GM18951 (cell line): ENCODE measurements around the gene UNC80.
A peak's percentile ranks its signal among the peaks of the same experiment; 100 is the strongest.

Source experiments
- POLR2A ChIP-seq: IDR thresholded peaks from 4 replicates; pipeline ENCODE4 v1.6.1; 2011; ENCODE audit warnings: mild to moderate bottlenecking; ENCODE audit not compliant: insufficient read length, insufficient read depth; ENCODE audit errors: extremely low read depth
- in situ Hi-C: fragments of 300-500 bp; cut with MboI; formaldehyde crosslinking; loops from one replicate; pipeline ENCODE4 v1.12.0; 2022; ENCODE audit warnings: low sequenced_read_pairs, mixed read lengths, inconsistent platforms; ENCODE audit not compliant: unreplicated experiment

Gene UNC80

DNA sequence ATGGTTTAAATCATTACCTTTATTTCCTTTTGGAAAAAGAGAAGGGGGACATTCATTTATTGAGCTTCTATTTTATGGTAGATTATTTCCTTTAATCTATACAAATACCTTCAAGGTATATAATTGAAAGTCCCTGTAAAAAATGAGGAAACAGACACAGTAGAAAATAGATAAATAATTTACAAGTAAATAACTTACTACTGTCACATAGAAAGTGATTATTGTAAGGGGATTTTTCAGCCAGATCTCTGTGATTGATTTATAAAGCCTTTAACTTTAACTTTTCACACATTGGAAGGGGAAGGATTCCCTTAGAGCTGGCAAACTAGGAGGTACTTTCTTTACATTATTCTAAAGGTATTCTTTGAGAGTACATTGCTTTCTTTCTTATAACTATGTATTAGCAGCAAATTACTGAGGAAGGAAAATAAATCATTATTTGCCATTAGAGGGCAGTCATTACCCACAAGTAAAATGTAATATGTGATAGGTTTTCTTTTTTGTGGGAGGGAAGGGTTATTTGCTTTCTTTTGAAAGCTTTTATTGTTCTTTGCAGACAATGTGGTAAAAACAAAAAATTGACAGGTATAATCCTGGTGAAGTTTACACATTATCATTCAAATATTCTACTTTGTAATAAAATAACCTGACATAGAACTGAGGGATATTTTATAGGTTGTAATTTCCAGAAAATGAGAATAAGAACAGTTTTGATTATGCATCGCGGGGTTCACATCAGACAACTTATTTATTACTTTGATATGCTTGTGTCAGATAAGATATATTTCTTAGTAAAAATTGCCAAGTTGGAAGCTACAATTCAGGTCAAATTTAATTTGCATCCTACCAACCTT lies 206.0 kb downstream of the UNC80 start:
- no peak for TF ChIP-seq POLR2A
- in situ Hi-C loops, result loop anchor here (5.0 kb wide), 1 partner anchor 220 kb away; no protein-coding TSS in a partner anchor

- no peak for TF ChIP-seq POLR2A
- in situ Hi-C loops, result no loop called here
These were observed 212.7 kb downstream of the UNC80 start for GRCh38 chr2:209984291-209984690.

GRCh38 chr2:209985874-209986273 lies 214.2 kb downstream of the UNC80 start:
- no peak for TF ChIP-seq POLR2A
- in situ Hi-C loops, result no loop called here

DNA sequence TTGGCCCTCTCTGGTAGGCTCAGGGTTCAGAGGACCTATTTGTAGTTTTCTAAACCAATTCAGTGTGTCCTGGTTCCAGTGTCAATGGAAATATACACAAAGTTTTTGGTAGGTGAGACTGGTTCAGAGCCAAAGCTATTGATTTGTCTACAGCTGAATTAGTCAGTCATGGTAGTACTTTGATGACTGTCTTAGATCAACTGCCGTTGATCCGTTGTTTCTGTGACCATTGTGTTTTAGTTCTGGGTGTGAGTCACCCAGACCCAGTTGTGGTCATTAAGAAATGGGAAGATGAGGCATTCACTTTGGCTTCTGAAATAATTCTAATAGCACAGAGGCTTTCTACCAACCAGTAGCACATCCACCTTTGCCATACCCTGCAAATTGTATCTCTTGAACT lies 214.8 kb downstream of the UNC80 start:
- in situ Hi-C loops, result no loop called here
- no peak for TF ChIP-seq POLR2A

DNA sequence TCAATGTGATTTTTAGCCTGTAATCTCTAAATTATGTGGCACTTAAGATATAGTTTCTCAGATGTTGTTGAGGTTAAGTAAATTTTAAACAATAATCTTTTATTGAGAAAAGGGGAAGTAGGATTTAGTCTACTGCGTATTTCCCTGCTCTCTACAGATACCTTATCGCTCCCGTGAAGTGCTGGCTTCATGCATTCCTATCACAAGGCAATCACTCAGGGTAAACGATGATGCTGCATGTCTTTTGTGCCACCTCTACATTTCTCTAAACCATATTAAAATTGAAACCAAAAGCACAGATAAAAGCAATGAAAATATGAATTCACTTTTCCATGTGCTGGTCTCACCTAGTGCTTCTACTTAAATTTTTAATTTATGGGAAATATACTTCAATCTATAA lies 216.4 kb downstream of the UNC80 start:
- in situ Hi-C loops, result no loop called here

DNA sequence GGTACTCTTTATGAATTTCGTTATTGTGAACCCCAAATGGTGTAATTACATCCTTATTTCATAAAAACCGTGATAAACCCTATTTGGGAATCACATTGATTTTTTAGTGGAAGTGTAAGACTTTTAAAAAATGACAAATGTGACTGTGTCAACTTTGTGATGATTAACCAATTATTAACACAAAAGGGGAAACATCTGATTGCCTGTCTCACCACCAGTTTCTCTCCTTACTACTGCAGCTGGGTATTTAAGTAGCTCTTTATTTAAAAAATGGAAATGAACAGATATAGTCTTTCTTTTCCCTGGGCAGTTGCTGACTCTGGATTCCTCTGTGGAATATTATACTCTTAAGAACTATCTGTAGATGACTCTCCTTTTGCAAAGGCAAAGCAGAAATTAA lies 219.2 kb downstream of the UNC80 start:
- TF ChIP-seq POLR2A, result no peak
- in situ Hi-C loops, result no loop called here

More for the DNA sequence above, 216.4 kb downstream of the UNC80 start:
- TF ChIP-seq POLR2A, result no peak

DNA sequence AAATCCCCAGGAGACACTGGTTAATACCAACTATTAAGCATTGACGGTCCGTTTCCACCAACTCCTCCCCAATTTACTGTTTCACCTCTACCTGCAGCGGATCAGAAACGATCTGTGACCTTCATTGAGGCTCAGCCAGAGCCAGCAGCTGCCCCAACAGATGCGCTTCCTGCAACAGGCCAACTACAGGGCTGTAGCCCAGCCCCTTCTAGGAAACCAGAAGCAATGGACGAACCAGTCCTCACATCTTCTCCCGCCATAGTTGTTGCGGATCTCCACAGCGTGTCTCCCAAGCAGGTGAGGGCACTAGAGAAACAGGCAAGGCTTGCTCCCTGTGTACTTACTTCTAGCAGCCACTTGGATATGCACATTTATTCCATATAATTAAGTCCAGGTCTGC lies 222.3 kb downstream of the UNC80 start:
- in situ Hi-C loops, result no loop called here
- TF ChIP-seq POLR2A, result no peak

- in situ Hi-C loops, result no loop called here
- no peak for TF ChIP-seq POLR2A
These were observed 227.0 kb downstream of the UNC80 start for GRCh38 chr2:209998596-209998995.

GRCh38 chr2:210000464-210001324 lies 229.1 kb downstream of the UNC80 start:
- TF ChIP-seq POLR2A, result no peak
- in situ Hi-C loops, result no loop called here

DNA sequence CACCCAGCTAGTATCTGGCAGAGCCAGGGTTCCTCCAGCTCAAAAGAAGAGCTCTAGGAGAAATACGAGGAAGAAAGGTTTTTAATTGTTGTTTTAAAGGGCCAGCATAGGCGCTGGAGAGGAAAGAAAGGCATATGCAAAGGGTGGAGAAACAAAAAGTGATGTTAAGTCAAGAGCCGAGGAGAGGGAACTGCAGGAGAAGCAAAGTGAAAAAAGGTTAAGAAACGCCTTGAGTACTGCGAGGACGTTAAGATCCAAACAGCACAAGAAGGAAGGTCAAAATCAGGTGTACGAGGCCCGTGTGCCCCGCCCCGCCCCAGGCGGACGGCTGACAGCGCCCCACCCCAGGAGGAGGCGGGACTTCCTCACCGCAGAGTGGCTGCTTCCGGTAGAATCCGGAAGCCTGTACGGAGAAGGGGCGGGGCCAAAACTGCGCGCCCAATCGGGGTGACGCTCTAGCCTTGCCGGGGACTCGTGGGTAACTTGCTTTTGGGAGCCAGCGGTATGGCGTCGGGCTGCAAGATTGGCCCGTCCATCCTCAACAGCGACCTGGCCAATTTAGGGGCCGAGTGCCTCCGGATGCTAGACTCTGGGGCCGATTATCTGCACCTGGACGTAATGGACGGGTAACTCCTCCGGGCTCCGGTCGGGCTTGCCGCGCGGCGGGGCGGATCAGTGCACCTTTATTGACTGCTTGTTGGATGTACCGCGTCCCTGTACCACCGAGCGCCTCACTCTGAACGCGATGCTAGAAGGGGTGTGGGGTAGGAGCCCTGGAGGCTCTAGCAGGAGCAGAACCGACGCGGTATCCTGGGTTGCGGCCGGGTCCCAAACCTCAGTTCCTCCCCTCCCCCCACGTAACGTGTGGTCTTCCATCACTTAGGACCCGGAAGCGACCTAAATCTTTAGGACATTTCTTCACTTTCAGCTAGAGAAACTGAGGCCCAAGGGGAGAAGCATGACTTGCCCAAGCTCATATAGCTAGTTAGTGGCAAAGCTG lies 230.8 kb downstream of the UNC80 start, which contains the start of gene RPE:
Gene RPE (plus strand): TSS at position 481 of the 1,000 bp plus-strand sequence. CDS start 24 bp downstream, at position 505.
- in situ Hi-C loops, result no loop called here
- TF ChIP-seq POLR2A, result peak; percentile 81

GRCh38 chr2:210003359-210003758 lies 231.7 kb downstream of the UNC80 start:
- in situ Hi-C loops, result no loop called here

DNA sequence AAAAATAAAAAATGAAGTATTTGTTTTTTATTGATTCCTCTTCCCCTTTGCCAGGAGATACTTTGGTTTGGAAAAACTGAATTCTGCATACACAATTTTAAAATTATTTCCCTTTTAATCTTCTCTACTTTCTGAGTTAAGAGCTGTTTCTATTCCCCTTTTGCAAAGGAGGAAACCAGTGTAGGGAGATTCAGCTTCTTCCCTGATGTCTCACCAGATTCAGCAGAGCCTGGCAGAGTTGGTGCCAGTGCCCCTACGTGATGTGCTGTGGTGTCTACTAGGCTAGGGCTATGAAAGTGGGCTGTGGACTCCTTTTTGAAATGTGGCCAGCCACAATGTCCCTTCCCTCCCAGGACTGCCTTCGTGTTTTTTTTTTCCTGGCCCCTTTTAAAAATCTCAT lies 233.2 kb downstream of the UNC80 start:
- TF ChIP-seq POLR2A, result no peak
- in situ Hi-C loops, result no loop called here

More at GRCh38 chr2:210003359-210003758, 231.7 kb downstream of the UNC80 start:
- TF ChIP-seq POLR2A, result no peak
